GM19468 (cell line): ENCODE measurements around the gene MLLT10.

Experiments used
- ATAC-seq: cut with Tn5 transposase; IDR thresholded peaks from one replicate; pipeline ENCODE4 v1.9.1; 2021; ENCODE audit warnings: mild to moderate bottlenecking, moderate library complexity, moderate number of reproducible peaks; ENCODE audit not compliant: unreplicated experiment; ENCODE audit errors: extremely low read depth

The MLLT10 gene

DNA sequence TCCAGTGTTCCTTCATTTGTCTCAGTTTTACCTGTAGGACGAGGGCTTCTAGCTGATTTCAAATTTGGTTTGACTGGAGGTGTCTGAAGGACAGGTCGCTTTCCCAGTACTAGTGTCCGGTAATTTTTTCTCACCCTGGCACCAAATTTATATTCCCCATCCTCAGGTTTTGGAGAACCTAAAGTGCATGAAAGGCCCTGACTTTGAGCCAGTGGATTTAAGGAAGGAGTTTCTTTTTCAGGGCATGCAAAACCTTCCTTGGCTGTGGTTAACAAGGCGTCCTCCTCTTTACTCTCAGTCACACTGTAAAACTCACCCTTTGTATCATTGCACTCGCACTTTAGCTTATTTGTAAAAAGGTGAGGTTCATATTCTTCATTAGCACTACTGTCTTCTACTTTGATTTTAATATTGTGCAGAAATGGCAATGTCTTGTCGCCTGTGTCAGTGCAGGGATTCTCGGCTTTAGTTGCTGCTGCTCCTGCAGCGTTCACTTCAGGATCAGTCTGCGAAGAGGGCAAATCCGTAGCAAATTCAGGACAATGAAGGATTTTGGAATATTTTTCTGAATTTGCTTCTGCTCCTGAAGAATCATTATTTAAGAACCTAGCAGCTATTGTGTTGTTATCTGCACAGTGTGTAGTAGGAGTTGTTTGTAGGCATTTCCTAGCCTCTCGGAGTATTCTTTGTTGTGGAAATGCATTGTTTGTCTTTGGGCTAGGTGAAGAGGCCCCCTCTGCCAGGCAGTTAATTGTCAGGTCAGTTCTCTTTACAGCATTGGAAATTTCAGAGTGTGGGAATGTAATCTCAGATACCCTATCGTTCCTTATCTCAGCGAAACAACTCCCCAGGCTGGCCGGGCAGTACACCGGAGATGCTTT lies 18.4 kb upstream of the MLLT10 start:
- ATAC-seq: no peak

DNA sequence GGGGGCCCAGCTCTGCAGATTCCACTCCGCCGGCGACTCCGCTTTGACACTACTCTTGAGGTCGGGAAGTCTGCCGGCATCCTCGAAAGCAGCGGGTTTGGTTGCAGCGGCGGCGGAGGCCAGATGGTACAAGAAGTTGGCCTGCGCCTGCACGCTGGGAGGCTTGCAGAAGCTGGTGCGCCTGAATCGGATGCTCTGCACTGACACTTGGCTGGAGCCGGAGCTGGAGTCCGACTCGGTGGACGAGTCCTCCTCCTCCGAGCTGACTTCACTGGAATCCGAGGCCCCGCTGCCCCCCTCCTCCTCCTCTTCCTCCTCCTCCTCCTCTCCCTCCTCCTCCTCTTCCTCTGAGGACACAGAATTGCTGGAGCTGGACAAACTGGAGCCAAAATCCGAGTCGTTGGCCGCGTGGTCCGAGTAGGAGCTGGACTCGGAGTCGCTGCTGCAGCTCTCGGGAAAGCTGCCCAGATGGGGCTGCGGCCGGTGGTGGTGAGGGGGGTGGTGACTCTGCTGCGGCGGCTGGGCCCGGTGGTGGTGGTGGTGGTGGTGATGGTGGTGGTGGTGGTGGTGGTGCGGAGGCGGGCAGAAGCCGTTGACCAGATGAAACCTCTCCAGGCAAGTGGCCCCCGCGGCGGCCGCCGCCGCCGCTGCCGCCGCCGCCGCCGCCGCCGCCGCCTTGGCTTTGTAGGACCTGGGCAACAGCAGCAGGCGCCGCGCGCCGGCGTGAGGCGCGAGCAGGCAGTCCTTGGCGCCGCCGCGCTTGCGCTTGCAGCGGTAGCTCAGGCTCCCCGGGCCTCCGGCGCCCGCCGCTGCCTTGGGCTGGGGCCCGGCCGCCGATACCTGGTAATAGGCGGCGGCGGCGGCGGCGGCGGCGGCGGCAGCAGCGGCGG lies 17.5 kb upstream of the MLLT10 start:
- ATAC-seq: peak; percentile 41

DNA sequence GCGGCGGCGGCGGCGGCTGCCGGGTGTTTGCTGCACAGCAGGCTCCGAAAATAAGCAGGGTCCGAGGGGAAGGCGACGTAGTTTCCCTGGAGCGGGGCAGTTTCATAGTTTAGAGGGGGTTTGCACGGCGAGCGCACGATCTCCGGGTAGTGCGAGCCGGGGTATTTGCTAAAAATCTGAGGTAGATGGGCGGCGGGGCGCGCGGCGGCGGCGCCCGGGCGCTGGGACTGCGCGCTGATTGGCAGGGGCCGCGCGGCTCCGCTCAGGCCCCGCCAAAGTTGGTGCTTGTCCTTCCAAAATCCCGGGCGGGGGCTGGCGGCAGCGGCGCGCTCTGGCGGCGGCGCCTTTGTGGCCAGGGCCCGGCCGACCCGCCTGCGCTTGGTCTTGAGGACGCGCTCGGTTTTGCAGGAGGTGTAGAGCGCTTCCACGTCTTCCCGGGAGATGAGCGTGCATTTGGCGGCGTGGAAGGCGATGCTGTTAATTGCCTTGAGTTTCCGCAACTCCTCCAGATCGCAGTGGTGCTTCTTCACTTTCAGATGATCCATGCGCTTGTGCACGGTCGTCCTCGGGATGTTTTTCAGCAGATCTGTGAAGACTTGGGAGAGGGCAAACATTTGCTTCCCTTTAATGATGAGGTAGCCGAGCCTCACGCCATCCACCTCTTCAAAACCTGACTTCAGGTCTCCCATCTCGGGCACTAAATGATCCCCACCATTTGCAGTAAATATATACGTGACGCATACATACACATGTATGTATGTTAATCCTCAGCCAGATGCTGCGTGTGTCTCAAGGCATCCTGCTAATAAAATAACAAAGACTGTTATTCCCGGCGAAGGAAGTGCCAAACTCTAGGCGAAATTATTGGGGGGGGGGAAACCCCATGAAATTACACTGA lies 16.6 kb upstream of the MLLT10 start:
- peak; percentile 22 for ATAC-seq

DNA sequence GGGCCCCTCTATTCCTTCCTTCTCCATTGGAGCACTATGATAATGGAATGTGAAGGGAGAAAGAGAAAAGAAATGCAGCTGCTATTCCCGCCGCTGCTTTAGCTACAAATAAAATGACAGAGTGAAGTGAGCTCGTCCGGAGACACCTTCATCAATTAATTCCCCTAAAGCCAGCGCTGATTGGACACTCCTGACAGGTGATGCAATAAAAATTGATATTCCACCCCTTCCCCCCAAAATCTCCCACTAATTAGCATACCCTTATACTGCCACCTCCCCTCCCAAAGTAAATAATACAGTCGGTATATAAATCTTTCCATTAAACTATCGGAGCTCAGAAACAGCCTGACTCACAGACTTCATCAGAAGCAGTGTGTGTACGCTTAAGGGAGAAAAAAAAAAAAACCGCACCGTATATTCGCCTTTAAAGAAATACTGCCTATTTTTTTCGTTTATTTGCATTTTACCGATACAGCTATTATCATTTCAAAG lies 15.8 kb upstream of the MLLT10 start:
- no peak for ATAC-seq

DNA sequence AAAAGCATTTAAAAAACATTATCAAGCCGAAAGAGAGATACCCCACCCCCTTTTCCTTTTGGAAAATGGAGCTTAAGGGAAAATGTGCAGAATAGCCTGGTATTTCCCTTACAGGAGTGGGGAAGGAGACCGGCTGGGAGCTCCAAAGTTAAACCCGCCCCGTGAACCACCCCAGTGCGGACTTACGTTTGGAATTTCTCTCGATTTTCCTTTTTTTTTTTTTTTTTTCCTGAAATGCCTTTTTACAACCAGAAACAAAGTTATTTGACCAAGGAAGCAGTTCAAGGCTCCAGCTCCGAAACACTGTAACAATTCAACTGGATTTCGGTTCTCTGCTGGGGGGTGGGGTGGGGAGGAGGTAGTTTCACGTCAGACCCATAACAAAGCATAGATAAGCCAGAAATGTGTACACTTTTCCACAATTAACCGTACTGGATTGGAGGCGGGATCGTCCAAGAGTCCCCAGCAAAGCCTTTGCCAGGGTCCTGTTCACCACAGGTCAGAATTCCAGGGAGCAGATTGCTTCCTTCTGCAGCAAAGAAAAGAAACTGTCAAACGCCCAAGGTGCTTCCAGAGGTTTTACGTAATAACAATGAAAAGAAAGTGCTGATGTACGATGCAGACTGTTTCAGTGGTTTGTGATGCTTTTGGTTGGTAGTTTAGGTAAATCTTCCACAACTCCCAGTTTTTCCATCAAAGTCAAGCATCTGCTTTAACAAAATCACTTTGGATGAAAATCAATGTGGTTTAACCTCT lies 15.2 kb upstream of the MLLT10 start:
- no peak for ATAC-seq

DNA sequence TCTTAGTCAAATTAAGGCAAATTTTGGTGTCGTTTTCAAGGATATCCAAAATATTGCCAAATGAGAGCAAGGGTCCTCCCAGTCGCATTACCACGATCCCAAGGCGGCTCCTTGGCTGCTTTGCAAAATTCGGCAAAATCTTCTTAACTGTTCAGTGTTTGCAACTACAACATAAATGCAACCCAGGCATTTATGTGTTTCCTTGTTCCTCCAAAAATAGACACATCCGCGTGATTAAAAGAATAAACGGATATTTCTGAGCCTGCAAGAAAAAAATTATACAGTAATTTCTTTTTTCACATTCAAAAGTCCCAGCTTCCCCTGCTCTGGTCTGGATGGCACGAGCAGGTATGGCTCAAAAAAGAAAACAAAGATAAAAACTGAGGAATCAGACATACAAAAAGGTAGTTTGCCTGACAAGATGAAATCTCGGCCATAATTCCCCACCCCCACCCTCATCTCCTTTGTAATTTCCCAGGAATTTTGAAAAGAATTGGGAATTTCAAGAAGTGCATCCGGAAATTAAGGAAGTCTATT lies 14.6 kb upstream of the MLLT10 start:
- ATAC-seq: no peak

DNA sequence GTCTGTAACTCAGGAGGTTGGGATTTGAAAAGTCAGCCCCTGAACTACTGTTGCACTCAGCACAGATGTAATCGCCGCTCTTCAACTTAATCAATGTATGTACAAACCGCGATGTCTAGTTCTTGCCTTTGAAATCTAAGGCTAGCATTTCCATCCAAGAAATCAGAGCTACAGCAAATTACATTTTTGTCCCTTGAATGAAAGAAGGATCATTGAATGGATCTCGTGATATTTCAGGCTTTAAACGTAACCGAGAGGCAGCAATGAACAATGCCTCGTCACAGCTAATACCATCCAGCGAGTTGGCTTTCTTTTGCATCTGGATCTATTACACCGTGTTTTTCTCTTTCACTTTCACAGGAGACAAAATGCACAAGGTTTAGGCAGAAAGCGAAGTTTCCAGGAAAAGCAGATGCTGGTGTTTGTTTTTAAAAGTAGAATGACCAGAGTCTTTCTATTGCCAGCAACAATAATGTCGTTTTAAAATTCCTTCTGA lies 14.0 kb upstream of the MLLT10 start:
- no peak for ATAC-seq

DNA sequence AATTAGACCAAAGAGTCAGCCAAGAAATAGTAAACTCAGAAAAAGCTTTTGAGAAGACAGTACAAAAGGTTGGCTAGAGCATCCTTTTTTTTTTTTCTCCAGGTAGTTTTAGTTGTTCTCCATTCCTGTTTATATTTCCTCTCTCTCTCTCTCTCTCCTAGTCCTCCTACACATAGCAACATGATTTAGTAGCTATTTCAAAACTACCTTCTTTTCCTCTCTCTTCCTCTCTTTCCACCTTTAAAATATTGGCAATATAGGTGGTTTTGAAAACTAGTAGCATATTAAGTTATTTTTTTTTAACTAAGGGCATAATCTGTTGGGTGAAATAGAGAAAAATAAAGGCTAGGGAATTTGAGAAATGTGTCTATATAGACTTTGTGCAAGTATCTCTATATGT lies 13.5 kb upstream of the MLLT10 start:
- no peak for ATAC-seq

DNA sequence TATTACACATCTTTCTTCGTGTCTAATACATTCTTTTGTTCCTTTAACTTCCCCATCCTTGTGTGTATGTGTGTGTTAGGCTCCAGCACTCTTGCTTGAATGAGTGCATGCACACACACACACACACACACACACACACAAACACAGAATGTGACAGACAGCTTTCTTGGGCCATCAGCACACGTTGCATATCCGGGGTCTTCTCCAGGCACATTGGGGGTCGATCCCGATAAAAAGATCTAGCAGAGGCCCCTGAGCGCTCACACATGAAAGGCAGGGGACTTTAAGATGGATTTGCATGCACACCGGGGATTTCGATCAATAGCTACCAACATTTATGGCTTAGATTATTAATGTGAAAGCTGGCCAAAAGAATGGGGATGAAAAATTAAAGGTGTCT lies 13.1 kb upstream of the MLLT10 start:
- no peak for ATAC-seq

DNA sequence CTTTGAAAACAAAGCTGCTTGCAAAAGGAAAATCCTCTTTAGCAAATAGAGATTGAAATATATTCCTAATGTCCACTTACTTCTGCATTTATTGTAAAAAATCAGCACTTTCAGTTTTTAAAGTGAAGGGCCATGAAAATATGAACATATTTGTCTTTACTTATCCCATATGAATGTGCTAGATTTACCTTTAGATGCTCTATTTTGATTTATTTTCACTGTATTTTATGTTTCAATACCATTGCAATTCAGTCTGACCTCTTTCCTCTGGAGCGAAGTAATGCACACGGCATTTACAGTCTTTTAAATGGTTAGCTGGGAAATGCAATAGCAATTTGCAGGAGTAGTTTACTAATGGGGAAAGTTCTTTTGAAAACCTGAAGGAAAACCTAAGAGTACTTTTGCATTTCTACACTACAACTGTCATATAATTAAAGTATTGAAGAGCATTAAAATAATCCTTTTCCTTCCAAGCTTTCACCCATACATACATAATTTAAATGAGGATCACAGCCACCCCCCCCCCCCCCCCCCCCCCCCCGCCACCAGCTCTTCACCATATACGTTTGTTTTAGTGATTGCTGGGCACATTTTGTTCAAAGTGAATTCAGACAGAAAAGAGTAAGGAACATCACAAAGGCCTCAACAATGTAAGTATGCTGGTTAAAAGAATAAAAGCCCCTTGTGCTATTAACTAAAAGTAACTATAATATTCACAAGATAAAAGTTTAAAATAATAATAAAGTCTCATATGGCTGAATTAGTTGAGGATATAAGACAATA lies 12.1 kb upstream of the MLLT10 start:
- no peak for ATAC-seq

DNA sequence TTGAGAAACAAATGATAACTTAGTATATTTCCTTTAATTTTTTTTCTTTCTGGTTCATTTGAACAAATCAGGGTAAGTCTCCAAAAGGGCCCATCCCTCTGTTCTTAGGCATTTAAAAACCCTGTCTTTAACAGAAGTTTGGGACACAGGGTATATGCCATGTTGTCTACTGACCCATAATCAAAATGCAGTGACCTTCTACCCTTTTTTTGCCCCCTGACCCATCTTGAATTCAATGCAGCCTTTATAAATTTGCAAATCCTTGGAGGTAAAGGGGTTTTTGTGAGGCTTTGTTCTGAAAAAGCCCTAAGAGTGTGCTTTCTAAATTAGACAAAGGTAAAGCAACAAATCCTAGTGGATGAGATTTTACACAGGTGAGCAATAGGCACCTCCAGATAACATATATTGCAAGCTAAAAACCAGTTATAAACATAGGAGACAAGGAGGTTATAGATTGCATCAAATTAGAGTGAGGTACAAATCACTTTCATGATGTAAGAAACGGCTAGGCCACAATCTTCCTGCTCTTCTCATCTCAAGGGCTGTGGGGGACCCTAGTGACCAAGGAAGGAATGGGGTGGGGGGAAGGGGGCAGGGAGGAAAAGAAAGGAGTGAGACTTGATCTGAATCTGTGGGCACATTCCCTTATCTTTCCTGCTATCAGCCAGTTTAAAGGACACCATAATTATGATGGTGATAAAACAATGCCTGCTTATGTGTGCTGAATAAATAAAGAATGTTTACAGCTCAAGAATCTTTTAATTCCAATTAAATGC lies 11.2 kb upstream of the MLLT10 start:
- ATAC-seq: no peak

DNA sequence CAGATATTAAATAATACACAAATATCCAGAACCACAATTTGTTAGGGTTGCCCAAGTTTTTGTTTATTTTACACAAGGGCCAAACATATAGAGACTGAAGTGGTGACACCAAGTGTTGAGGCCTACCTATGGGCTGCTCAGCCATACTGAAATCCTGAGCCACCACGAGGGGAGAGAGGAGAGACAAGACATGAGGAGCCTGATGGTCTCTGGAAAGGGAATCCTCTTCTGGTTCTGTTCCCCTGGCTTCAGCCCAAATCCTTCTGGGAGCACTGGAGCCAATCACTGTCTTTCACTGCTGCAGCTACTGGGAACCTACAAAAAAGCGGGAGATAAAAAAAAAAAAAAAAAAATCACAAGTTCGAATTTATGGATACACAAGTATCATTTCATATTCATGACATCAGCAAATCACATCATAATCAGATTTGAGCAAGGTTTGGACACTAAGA lies 10.4 kb upstream of the MLLT10 start:
- ATAC-seq: no peak

DNA sequence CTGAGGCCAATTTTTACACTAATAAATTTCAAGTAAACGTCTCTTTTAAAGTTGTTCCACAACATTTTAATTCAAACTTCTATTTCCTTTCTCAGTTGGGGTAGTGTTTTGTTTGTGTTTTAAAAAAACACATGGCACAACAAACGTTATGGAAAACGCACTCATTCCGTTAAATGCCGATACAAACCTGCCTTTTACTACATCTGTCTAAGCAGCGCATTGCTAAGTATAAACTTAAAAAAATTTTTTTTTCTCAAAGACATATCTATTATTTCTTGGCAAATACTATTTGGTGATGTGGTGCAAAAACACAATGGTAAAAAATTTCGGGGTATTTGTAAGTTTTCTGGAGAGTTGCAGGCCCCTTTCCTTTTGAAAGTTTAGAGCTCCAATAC lies 9.9 kb upstream of the MLLT10 start:
- ATAC-seq: no peak

DNA sequence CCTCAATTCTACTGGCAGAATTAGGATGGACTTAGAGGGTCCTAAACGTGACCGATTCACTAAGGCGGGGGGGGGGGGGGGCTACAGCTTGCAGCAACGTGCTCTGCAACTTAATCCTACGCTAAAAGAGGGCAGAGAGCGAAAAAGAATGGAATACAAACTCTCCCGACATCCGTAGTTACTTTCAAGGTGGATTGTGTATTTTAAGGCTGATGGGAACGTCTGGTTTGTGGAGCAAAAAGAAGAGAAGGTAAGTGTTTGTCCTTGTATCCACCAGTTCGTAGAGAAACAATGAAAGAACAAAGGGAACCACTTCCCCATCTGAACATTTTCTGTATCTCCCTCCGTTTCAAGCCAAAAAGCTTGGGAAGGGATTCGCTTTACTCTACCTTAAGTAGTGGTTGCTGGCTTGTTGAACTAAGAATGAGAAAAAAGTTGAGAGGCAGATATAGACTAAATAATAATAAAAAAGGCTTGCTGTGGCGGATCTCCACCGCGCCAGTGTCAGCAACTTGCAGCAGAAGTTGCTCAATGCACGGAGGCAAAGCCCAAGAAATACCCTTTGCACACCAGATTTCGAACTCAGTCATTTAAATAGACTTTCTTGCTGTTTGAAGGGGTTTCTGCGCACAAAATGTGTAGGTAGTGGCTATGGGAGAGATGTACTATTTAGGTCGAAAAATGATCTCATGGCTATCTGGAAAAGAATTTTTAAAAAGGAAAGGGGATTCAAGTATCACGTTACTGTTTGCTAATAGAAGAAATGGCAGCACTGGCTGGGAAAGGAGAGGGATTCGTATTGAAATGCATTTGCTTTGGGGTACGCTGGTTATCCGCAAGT lies 9.3 kb upstream of the MLLT10 start:
- no peak for ATAC-seq

DNA sequence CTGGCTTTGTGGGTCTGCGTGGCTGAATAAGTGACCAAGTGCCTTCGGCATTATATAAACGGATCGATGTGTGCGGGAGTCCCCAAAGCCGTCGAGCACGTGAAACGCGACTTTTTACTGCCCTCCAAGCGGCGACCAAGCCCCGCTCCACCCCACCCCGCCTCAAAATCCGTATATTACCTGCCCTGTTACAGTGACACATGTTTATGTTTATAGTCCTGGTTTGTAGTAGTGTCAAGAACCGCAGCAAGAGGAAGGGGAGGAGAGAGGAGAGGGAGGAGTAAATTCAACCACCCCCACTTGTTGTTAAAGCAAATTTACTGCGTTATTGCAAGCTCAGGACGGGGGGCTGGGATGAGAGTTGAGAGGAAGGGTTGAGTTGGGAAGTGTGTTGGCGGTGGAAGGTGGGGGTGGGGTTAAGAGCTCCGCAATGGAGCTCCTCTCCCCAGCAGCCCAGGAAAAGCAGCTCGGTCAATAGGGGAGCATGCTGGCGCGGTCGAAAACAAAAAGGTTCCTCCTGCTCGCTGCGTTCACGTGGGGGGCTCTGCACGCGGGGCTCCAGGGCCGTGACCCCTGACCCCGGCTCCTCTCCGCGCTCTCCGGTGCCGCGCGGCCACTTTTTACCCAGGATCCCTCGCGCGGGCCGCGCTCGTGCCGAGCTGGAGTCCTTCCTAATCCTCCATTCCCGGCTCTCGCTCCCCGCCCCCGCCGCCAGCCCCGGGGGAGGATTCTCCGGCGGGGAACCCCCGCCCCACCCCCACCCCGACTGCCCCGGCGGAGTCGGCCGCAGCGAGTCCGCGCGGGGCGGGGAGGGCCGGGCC lies 8.5 kb upstream of the MLLT10 start, which contains the start of gene SKIDA1:
TSS of gene SKIDA1 (minus strand) at position 316 of the 821 bp plus-strand sequence. CDS start 7,860 bp downstream, outside the sequence.
- peak; percentile 24 for ATAC-seq
